Measurements from ENCODE around the gene CAPSL.
"Not testable (repeated sequence)": the region's sequence is repeated elsewhere in the genome, so short reads cannot be mapped to it uniquely, and the experiment has no call there.

CAPSL gene

DNA sequence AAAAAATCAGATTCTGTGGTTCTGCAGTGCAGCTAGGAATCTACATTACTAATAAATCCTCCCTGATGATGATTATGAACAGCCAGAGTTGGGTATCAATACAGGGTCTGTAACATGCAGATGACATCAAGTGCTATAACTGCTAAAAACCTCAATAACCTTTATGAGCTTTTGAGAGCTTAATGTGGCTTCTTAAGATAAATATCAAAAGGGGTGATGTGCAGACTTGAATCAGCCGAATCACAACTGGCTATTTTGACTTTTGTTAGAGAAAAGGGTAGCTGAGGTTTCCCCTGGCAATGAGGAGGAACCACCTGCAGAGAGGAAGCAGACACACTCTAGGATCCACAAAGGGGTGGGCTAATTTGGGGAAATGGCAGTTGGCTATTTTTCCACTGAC lies 30.2 kb downstream of the CAPSL start:
- no peak for DNase-seq

DNA sequence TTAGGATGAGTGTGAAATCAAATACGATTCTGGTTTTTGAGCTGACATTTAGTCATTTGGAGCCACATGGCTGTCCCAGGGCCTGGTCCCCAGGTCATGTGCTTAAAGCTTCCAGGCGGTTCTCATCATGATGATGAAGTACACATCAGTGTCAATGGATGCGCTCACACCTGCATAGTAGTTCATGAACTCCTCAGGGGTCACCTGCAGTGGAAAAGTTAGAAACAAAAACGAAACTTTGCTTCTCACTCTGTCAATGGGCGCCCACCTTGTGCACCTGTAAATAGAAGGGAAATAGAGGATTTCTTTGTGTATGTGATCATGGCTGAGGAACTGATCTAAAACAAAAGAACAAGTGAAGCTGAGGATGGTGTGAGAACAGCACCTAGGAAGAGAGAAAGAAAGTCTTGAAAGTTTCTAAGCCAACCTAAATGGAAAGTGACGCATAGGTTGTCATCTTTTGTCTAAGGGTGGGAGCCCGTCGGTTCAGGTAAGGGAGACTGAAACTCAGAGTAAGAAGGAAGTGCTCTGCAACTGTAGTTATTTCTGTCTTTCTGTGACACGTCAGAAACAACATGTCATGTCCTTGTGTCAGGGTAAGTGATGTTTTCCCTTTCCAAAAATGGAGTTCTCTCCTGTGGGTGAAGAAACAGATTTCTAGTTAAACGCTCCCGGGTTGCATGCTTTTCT lies 33.8 kb downstream of the CAPSL start:
- no peak for DNase-seq

DNA sequence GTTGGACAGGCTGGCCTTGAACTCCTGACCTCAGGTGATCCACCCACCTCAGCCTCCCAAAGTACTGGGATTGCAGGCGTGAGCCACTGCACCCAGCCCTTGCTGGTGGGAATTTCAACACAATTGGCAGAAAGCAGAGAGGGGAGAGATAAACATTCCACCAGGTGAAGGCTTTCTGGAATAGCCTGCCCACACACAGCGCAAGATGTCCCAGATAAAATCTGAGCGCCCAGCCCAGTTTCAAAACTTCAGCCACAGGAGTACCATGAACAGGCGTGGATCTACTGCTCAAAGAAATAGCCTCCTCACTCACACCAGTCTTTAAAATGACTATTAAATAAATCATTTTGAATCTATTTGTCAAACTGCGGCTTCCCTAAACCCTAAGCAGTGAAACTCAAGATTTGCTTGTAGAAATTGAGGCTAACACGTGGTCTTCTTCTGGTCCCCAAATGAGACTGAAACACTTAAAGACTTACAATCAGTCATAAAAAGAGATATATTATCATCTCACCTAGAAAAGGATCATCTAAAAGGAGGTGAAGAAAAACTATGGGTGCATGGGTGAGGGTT lies 34.7 kb downstream of the CAPSL start:
- DNase-seq, result no peak

DNA sequence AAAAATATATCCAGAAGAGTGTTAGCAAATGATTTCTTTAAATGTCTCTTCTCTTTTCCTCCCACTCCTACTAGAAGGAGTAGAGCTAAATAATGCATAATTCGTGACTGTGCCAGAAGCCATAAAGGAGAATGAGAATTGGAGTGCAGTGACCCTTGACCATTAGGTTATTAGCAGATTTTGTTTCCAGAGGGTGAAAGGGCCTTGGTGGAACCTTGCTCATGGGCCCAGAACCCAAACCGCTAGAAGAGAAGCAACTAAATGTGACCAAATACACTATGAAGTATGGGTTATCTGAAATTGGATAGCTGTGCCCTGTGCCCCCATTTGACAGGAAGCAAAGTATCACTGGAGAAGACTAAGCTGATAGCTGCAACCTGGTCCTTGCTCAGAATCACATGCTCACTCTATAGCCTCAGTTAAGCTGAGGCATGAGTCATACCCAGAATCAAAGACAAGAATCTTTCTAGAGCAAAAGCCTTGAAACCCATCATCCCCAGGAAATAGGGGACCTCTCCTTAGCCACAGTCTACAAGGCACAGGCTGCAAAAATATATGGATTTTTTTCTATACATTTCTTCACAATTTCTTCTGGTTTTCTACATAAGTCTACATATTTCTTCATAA lies 36.3 kb downstream of the CAPSL start:
- DNase-seq, result no peak

DNA sequence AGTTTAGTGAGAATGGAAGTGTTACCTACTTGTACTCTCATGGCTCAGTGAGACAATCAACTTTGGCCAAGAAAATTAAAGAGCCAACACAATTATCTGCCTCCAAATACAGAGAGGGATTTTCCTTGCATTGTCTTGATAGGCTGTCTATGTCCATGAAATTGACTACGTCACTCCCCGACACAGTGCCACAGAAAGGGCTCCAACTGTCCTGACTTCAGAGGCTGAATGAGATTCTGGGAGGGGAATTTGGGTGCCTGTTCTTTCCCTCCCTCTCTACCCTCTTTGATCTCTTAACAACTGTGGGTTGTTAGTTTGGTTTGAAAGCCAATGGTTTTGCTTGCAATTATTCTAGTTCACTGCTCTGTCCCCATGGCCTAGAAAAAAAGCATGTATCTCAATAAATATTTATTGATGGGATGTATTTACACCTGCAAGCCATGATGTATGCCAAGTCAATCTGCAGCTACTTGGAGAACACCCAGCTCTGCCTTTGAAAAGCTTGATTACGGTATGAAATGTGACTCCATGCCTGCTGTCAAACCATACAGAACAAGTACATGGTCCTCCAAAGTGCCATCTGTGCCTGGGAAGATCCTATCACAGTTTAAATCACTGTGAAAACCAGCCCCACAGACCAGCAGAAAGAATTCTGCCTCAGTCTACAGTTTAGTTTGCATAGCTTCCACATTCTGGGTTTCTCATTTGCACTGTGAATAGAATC lies 37.3 kb downstream of the CAPSL start:
- DNase-seq, result no peak

DNA sequence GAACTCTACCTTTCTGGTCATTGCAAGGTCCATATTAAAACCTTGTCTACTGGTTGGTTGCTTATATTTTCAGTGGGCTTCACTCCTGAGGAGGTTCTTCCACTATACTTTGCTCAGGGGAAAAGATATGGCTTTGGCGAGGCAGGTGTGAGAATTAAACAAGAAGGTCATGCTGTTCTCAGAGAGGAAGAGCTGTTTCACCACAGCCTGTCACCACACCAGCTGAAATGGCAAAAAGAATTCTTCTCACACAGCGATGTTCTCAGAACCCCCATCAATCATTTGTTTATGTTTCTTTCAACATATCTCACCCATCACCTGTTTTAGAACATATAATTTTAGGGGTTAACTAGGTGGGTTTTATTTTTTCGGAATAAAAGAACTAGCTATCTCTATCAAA lies 38.6 kb downstream of the CAPSL start:
- no peak for DNase-seq

DNA sequence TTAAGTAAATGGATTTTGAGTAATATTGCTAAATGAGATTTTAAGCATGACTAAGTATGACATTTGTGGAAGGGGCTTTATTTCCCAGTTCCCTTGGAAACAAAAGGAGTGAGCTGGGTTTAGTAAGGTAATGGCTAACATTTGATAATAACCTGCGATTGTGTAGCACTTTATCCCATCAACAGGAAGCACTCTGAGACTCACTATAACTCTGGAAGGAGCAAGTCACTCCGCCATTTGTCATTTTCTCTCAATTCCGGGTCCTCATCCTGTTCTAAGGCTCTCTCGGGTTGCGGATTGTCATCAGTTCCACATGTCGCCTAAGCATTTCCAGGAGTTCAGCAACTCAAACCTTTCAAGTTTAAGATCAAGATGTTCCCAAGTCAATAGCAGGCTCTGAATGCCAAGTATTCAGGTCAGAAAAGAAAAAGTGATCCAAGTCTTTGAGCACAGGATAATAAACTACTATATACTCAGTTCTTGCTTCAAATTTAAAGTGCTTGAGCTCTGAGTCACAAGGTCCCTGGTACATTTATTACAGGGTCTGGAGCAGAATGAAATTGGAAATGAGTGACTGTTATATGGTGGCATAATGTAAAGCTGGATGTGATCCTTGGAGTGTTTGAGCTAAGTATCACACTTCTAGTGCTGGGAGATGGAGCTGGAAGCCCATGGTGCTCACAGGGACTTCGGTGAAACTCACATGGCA lies 39.3 kb downstream of the CAPSL start:
- no peak for DNase-seq

DNA sequence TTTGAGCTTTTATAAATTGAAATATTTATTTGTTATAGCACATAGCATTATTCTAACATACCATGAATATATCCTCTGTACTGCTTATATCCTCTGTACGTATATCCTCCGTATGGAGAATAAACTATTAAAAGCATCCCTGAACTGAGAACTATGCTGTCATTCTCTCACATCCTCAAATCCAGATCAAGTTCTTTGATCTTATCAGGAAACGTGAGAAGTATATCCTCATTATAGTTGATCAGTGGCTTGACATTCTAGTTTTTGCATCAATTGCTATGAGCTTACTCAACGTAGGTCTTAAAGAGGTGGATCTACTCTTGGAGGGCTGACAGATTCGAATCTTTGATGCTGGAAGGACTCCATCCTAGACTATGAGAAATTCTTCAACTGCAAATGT lies 44.3 kb downstream of the CAPSL start:
- DNase-seq, result no peak

DNA sequence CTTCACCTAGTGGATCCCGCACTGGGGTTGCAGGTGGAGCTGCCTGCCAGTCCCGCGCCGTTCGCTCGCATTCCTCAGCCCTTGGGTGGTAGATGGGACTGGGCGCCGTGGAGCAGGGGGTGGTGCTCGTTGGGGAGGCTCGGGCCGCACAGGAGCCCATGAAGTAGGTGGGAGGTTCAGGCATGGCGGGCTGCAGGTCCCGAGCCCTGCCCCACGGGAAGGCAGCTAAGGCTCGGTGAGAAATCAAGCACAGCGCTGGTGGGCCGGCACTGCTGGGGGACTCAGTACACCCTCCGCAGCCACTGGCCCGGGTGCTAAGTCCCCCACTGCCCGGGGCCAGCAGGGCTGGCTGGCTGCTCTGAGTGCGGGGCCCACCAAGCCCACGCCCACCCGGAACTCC lies 45.6 kb downstream of the CAPSL start:
- DNase-seq, result not testable (repeated sequence)

DNA sequence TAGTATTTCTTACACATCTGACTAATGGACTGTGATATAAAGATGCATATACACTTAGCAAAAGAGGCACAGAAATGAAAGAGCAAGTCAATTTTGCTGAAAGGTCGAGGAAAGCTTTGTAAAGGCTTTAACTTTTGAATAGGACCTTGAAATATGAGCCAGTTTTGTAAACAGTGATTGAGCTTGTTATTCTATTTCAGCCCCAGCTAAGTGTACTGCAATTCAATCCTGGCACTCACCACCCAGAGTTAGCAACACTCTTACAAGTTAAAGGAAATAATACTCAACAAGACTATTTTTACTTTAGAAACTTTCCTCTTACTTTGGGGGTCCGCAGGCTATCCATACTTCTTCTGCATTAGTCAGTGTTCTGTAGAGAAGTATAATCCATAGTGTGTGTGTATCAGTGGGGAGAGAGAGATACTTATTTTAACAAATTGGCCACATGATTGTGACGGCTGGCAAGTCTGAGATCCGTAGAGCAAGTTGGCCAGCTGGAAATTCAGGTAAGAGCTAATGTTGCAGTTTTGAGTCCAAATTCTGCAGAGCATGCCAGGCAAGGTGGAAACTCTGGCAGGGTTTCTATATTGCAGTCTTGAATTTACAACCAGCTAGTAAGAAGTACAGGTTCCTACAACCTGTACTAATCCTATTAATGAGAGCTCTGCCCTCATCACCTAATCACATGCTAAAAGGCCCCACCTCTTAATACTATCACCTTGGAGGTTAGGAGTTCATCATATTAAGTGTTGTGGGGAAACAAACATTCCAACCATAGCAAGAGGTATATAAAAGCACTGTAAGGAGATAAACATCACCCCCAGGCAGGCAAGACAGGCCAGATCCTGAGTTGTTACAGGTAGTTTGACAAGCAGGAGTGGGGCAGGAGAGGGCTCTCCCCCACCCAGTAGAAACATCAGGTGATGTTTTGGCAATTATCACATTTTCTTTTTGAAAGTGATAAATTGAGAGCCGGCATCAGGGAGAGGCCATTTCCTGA lies 48.1 kb downstream of the CAPSL start:
- no peak for DNase-seq

DNA sequence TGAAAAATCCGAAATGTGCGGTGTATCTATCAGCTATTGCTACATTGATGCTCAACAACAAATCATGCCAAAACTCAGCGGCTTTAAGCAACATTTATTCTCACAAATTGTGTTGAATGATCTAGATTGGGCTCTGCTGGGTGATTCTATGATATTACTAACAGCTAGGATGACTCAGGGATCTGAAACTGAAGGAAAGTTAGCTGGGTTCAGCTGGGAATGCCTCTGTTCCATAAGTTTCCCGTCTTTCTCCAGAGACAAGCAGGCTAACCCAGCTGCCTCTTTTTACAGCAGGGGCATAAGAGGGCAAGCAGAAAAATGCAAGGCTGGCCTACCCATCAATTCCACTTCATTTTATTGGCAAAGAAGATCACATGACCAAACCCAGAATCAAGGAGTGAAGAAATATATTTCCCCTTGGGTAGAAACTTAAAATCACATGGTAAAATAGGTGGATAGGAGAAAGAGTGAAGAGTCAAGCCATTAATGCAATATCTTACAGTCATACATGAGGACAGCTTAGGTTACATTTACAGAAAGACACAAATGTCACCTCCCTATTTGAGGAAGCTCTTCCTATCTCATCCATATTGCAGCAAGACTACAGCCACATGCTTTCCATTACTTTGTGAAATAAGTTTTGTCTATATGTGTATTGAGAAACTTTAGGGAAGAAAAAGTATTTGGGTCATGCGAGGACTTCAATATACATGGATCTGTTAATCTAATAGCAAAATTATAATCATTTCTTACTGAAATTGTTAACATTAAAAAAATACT lies 50.9 kb downstream of the CAPSL start:
- DNase-seq, result no peak

DNA sequence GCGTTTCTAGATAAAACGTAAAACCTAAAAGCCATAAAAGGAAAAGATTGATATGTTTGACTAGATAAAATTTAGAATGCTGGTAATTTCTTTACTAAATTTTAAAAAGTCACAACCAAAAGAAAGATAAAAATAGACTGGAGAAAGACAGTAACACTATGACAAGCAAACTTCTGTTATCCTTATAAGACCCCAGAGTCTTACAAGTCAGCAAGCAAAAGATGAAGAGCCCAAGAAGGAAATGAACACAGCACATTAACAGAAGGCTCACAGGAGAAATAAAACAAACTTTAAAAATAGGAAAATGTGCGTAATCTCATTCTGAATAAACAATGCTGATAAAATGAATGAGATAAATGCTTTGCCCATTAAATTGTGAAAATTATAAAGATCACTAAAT lies 52.0 kb downstream of the CAPSL start:
- DNase-seq, result no peak

DNA sequence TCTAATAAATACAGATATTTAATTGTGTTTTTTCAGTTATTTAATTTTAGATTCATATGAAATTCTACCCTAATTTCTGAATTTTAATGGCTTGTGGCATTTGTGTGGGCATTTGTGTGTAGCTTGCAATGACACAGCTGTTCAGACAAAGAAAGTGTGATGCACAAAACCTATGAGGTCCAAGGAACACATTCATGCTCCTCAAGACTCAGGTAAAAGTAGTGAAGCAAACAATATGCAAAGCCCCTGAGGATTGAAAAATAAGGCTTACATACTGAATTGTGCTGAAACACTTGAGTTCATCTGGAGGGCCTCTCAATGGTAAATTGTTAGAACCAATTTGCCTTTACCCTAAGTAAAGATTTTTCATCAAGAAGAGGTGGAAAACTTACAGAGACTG lies 53.6 kb downstream of the CAPSL start:
- no peak for DNase-seq

DNA sequence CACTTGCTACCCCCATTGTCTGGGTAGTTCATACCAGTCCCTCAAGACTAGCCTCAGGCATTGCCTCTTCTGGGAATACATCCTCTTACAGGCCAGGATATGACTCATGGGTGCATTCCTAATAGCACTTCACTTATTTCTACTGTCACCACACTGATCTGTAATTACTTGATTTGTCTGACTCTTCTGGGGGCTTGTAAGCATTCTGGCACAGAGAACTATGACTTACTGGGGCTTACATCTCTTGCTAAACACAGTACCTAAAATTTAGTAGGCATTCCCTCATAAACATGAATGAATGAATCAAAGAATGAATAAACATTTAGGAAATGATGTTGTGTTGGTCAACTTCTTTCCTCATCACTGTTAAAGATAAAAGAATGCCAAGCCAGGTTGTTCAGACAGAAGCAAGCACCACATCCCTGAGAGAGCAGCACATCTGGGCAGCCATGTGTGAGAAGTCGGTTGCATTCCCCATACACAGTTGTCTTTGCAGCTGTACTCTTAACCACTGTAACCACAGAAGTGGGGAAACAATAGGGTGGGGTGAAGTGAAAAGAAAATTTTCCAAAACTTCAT lies 54.1 kb downstream of the CAPSL start:
- DNase-seq, result no peak

DNA sequence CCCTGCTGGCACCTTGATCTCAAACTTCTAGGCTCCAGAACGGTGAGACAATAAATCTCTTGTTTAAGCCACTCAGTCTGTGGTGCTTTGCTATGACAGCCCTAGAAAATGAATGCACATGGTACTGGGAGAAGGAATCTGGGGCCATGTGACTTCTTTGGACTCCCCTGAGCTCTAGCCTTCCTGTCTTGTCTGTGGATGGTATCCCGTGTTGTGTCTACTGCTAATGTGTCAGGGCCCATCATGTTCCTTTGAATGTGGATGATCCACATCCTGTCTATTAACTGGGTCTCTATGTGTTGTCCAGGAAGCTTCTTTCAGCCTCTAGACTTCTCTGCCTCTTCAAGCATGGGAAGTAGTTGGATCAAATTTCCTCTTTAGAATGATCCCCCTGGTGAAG lies 56.7 kb downstream of the CAPSL start:
- DNase-seq, result no peak

DNA sequence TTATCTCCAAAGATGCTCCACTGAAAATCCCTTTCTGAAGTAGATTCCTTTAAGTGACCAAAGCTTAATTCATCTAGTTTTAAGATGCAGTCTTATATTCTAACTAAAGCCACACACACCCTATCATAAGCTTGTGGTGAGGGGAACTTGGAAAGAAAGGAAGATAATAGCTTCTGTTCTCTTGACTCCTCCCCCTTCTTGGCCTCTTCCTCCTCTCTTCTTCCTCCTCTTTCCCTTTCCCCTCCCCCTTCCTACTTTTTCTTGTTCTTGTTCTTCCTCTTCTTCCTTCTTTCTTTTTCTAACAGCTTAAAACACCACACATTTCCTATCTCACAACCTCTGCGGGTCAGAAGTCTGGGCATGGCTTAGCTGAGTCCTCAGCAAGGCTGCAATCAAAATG lies 58.3 kb downstream of the CAPSL start:
- no peak for DNase-seq

DNA sequence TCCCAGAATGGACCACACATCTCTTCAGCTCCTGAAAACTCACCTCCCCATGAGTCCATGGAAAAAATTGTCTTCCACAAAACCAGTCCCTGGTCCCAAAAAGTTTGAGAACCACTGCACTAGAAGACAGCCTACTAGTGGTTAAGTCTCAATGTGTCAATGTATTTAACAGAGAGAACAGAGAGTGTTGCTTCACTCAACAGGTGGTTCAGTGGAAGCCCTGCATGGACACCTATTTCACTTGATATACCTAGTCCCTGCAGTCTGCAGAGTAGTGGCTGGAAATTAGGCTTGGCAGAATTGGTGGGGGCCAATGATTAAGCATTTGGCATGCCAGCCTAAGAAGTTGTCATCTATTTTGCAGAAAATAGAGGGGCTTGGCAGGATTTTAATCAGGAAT lies 58.8 kb downstream of the CAPSL start:
- DNase-seq, result no peak

DNA sequence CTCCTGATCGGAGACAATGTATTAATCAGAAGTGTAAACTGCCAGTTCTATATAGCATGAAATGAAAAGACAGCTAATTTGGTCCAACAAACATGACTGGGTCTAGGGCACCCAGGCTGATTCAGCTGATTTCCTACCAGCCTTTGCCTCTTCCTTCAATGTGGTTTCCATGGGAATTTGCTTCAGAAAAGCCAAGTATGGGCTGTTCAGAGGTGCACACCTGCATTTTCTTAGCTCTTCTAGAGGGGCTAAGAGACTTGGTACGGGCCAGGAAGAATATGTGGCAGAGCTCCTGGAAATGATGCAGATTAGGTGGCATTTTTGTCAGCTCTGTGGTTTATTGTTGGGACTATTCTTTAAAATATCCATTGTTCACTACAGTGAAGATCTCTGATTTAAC lies 59.3 kb downstream of the CAPSL start:
- no peak for DNase-seq

DNA sequence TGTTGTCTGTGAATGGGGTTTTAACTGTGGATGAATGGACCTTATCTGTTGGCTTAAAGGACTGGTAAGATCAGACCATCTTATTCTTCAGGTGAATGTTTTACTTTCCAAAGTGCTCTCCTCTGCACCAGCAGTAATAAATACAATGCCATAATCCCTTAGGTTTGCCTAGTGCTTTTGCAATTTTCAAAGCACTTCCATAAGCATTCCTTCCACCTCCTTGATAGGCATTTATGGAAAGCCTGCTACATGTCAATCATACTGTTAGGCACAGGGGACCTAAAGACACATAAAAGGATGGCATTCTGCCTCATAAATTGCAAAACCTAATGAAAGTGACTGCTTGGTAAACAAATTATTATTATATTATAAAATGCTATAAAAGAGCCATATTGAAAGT lies 60.3 kb downstream of the CAPSL start:
- no peak for DNase-seq

Data from nucleus accumbens (tissue), 56 donors.